K562 (cell line): ENCODE results near the gene RNF114. TPM values are rescaled to one million over a fixed set of nuclear protein-coding genes. Genes with fewer than 3 reads are reported as not detected.

Experiments used
- ATAC-seq: fragments of 200-7000 bp; cut with Tn5 transposase; 3 replicates; pipeline ENCODE4 v1.9.1; 2020; ENCODE audit warnings: moderate library complexity
- BruUV-seq: library from RNA; stranded (reverse); fragments of 400-500 nt; replicated peaks from 2 replicates; lab custom pipeline; 2021; lab: Mats Ljungman, UMichigan
- CTCF ChIA-PET: fragments of 300-600 bp; formaldehyde crosslinking; extraction: SDS; loops from one replicate; lab custom pipeline; 2021; ENCODE audit warnings: low intra/inter-chr PET ratio; lab: Yijun Ruan, JAX
- POLR2A ChIA-PET: fragments of 300-600, 350-650 bp; sonication (Branson Sonifier 250); formaldehyde crosslinking; extraction: SDS; loops from one replicate; lab custom pipeline; 2021; ENCODE audit warnings: antibody characterized with exemption, inconsistent platforms; lab: Yijun Ruan, JAX
- DNase-seq, 4 experiments: peaks; one replicate each; pipeline versions ENCODE4 v3.0.0 to v3.0.0-alpha.2; 2011 to 2018; ENCODE audit warnings: low spot score in 3 of 4, mixed read lengths in 3 of 4; ENCODE audit errors: extremely low read depth in 1 of 4
- FAIRE-seq: peaks from 2 replicates; lab custom pipeline; 2011; peaks lifted over from hg19 to GRCh38; lab: Jason Lieb, UNC
- H2AFZ ChIP-seq: 2 replicates; pipeline ENCODE4 v1.6.0; 2011; ENCODE audit warnings: low read depth, low read length, control low read depth, inconsistent platforms
- H3K27ac ChIP-seq: fragments of 200-600 bp; 3 replicates; pipeline ENCODE4 v1.8.0; 2011; ENCODE audit warnings: low read depth, mild to moderate bottlenecking, control low read depth, inconsistent platforms, low read length, moderate library complexity, mixed read lengths; ENCODE audit errors: extremely low read depth
- H3K27me3 ChIP-seq, 2 experiments: fragments of 300-600 bp in 1 of 2; 2 replicates in 1 of 2; 3 replicates in 1 of 2; pipeline versions ENCODE4 v1.6.0 to v1.8.0; 2011; ENCODE audit warnings: inconsistent platforms in 2 of 2, low read length in 2 of 2, mild to moderate bottlenecking in 1 of 2, mixed read lengths in 1 of 2, moderate library complexity in 1 of 2; ENCODE audit not compliant: control insufficient read depth in 2 of 2, insufficient read depth in 2 of 2
- H3K36me3 ChIP-seq: fragments of 300-600 bp; 3 replicates; pipeline ENCODE4 v1.8.0; 2011; ENCODE audit warnings: mild to moderate bottlenecking, low read length, inconsistent platforms; ENCODE audit not compliant: control insufficient read depth, insufficient read depth
- H3K4me1 ChIP-seq, 2 experiments: fragments of 200-600 bp in 1 of 2; replicated peaks in 1 of 2; 2 replicates in 1 of 2; 3 replicates in 1 of 2; pipeline versions ENCODE4 v1.5.1 to v1.8.0; 2011; ENCODE audit warnings: inconsistent platforms in 2 of 2, low read length in 2 of 2, mild to moderate bottlenecking in 1 of 2, mixed read lengths in 1 of 2, moderate library complexity in 1 of 2; ENCODE audit not compliant: control insufficient read depth in 2 of 2, insufficient read depth in 2 of 2
- H3K4me2 ChIP-seq: 2 replicates; pipeline ENCODE4 v1.6.1; 2011; ENCODE audit warnings: low read length, control low read depth, inconsistent platforms, mixed read lengths; ENCODE audit not compliant: insufficient read depth
- H3K4me3 ChIP-seq: fragments of 200-600 bp; sonication (generic), shearing (Covaris generic); 2 replicates; pipeline ENCODE4 v1.5.1; 2016; ENCODE audit warnings: control low read depth, inconsistent platforms
- H3K79me2 ChIP-seq: fragments of 200-600 bp; 3 replicates; pipeline ENCODE4 v1.8.0; 2011; ENCODE audit warnings: low read length, inconsistent platforms; ENCODE audit not compliant: control insufficient read depth, insufficient read depth
- H3K9ac ChIP-seq, 2 experiments: 2 replicates each; pipeline versions ENCODE4 v1.6.0 to v1.6.1; 2011; ENCODE audit warnings: low read depth in 2 of 2, low read length in 2 of 2, control low read depth in 1 of 2, inconsistent platforms in 1 of 2, mild to moderate bottlenecking in 1 of 2, mixed read lengths in 1 of 2; ENCODE audit not compliant: insufficient read depth in 1 of 2
- H3K9me1 ChIP-seq: one replicate; pipeline ENCODE4 v1.6.0; 2011; ENCODE audit warnings: inconsistent platforms, mild to moderate bottlenecking, low read length, moderate library complexity; ENCODE audit not compliant: control insufficient read depth, insufficient read depth
- H3K9me3 ChIP-seq: replicated peaks from 2 replicates; pipeline ENCODE4 v1.5.1; 2011; ENCODE audit warnings: low read depth, low read length, inconsistent platforms; ENCODE audit not compliant: control insufficient read depth, insufficient read depth
- H4K20me1 ChIP-seq: replicated peaks from 2 replicates; pipeline ENCODE4 v1.6.1; 2011; ENCODE audit warnings: low read length, inconsistent platforms, mixed read lengths; ENCODE audit not compliant: control insufficient read depth, insufficient read depth
- AFF4 ChIP-seq: sonication (generic); formaldehyde crosslinking; IDR thresholded peaks from 2 replicates; pipeline ENCODE4 v1.8.0; 2023; ENCODE audit warnings: mild to moderate bottlenecking, missing genetic modification reagents
- CUX1 ChIP-seq: fragments of 200-800 bp; sonication (Bioruptor generic); IDR thresholded peaks from 2 replicates; pipeline ENCODE4 v1.6.1; 2016; ENCODE audit warnings: missing genetic modification characterization, missing compliant biosample characterization
- HMG20B ChIP-seq: fragments of 250-450 bp; sonication (Bioruptor Pico); IDR thresholded peaks from 2 replicates; pipeline ENCODE4 v1.5.0; 2021; ENCODE audit warnings: mild to moderate bottlenecking
- RUNX1 ChIP-seq: sonication (generic); IDR thresholded peaks from 2 replicates; pipeline ENCODE4 v1.6.1; 2016; ENCODE audit warnings: antibody characterized with exemption, low read depth
- SOX6 ChIP-seq: fragments of 450-650 bp; IDR thresholded peaks from 2 replicates; pipeline ENCODE4 v1.6.1; 2014; ENCODE audit warnings: mild to moderate bottlenecking
- UBTF ChIP-seq, 2 experiments: IDR thresholded peaks; 2 replicates each; pipeline ENCODE4 v1.6.1; 2012; ENCODE audit warnings: improper control_type of control experiment in 2 of 2, low read depth in 2 of 2, low read length in 2 of 2, borderline replicate concordance in 1 of 2
- WGBS: fragments of 100-300 bp; shearing (Covaris generic); methylation state at CpG from one replicate; pipeline ENCODE4 v1.1.6; 2016; ENCODE audit warnings: low coverage, mixed read lengths; ENCODE audit not compliant: insufficient coverage; ENCODE audit errors: missing lambda C conversion rate; 5-methylcytosine and 5-hydroxymethylcytosine counted together
- in situ Hi-C: fragments of 300-500 bp; cut with MboI; formaldehyde crosslinking; loops from 4 replicates; pipeline ENCODE4 v1.15.0; 2018; ENCODE audit warnings: inconsistent platforms, mixed read lengths
- intact Hi-C: fragments of 100-400 bp; cut with micrococcal nuclease; formaldehyde crosslinking; loops from 2 replicates; pipeline ENCODE4 v1.14.2; 2022
- polyA plus RNA-seq, 8 experiments: library from polyadenylated mRNA; depleted of rRNA in 4 of 8; stranded (reverse) in 5 of 8; unstranded in 3 of 8; fragments of >200 nt; fragmentation: Nextera tagmentation in 2 of 8; fragmentation: Illumina TruSeq in 1 of 8; extraction: Ambion mirVana in 2 of 8; extraction: Trizol in 1 of 8; gene quantifications; 2 replicates each; pipeline versions ENCODE4 v1.2.1 to v1.2.3, GENCODE V29; 2011 to 2014; ENCODE audit warnings: inconsistent platforms in 1 of 8, missing spikeins in 1 of 8
- total RNA-seq, 7 experiments: library from RNA; depleted of rRNA in 6 of 7; stranded (reverse); fragments of >200 nt in 6 of 7; fragmentation: Illumina TruSeq in 2 of 7; extraction: Trizol in 2 of 7; gene quantifications; 2 replicates each; pipeline versions ENCODE4 v1.2.1 to v1.2.3, GENCODE V29; 2011 to 2021; ENCODE audit warnings: low replicate concordance in 1 of 7

Gene RNF114
- total and polyA plus RNA-seq, 9 of the 15 experiments (the other 6 are each of a cell fraction or from before 2014, with no cell fraction given): 38.6 to 111 (median 62.6) TPM

GRCh38 chr20:49894073-49894470 lies 42.1 kb upstream of the RNF114 start:
- WGBS: 59% methylated on average over 6 of the region's 6 CpGs
- TF ChIP-seq HMG20B (CRISPR knock-in tag): no peak
- TF ChIP-seq AFF4 (CRISPR knock-in tag): no peak
- no peak for TF ChIP-seq SOX6
- no peak for TF ChIP-seq UBTF (IDR thresholded peaks at IDR 0.05; ENCODE audit: borderline replicate concordance in 1 of 2, low read depth in 2 of 2, low read length in 2 of 2)
- TF ChIP-seq CUX1 (CRISPR knock-in tag): no peak
- no peak for TF ChIP-seq RUNX1

More at GRCh38 chr20:49894073-49894470, 42.1 kb upstream of the RNF114 start:
- H3K79me2 ChIP-seq: no peaks in the 10 kb centered on the region
- FAIRE-seq (no peak), DNase-seq (no peak), ATAC-seq (no peak)
- ChIA-PET POLR2A (interaction anchor here (0.8 to 3.2 kb wide), 3 partner anchors 9 to 22 kb away, joined by 3 to 16 read pairs (median 5); no protein-coding TSS in a partner anchor), CTCF (no interaction called here)
- no peaks in the 10 kb centered on the region for H3K9me1 ChIP-seq
- no peak overlapping the region for H3K9ac ChIP-seq
- no peaks in the 10 kb centered on the region for H3K27me3 ChIP-seq
- no TSS peak for BruUV-seq
- H4K20me1 ChIP-seq: peaks cover 3% of the 10 kb centered on the region; the same call in 1 of the 2 replicates
- peaks cover 8 to 29% of the 10 kb centered on the region in 2 experiments for H3K4me1 ChIP-seq
- H3K27ac ChIP-seq: no peak overlapping the region
- intact Hi-C loops: loop anchor here (5.0 kb wide), 1 partner anchor 352 kb away; no protein-coding TSS in a partner anchor
- H3K4me3 ChIP-seq: no peak overlapping the region
- no peaks in the 10 kb centered on the region for H3K9me3 ChIP-seq
- H2AFZ ChIP-seq: no peak overlapping the region
- H3K4me2 ChIP-seq: no peak overlapping the region
- peaks cover 5% of the 10 kb centered on the region; the same call in 1 of the 3 replicates for H3K36me3 ChIP-seq
- in situ Hi-C loops: loop anchor here (25.0 kb wide), 1 partner anchor 557 kb away; no protein-coding TSS in a partner anchor
